ENCODE results near the gene RPL11. TPM values are rescaled to one million over a fixed set of nuclear protein-coding genes. Genes with fewer than 3 reads are reported as not detected.
A peak's percentile ranks its signal among the peaks of the same experiment; 100 is the strongest.
"Not testable (repeated sequence)": the region's sequence is repeated elsewhere in the genome, so short reads cannot be mapped to it uniquely, and the experiment has no call there.

RPL11 gene
- polyA plus RNA-seq, 4 donors: 2,223 to 2,601 (median 2,402) TPM

DNA sequence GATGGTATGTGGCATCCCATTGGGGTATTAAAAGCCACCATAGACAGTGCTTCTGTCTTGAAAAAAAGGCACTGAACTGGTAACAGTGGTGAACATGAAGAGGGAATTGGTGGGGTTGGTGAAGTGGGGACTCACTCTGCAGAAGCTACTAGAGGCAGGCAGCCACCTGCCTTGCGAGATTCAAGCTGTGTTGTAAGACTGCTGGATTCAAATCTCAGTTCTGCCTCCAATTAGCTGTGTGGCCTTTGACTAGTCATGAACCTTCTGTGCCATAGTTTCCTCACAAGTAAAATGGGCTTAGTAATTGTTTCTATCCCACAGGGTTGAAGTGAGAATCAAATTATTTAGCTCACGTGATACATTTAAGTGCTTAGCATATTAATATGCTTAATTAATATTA is 35.1 kb downstream of the RPL11 start:
- DNase-seq (ENCODE audit: low read depth in 4 of 4, low spot score in 3 of 4): no peak

DNA sequence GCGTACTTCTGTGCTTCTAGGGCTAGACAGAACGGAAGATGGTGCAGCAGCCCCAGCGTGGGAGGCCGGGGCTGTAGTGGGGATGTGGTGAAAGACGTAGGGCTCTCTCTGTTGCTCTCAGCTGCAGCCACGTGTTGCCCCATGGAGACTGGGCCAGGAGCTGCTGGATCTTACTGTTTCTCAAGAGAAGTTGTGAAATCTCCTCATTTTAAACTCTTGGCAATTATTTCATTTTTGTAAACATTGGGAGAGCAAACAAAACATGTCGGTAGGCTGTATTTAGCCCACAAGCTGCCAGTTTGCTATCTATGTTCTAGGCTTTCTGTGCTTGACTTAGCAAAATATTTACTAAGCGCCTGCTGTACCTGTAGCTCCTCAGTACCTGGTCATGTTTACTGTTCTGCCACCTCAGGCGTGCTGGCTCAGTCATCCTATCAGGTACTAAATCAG is 35.8 kb downstream of the RPL11 start:
- no peak for DNase-seq (ENCODE audit: low read depth in 4 of 4, low spot score in 3 of 4)

DNA sequence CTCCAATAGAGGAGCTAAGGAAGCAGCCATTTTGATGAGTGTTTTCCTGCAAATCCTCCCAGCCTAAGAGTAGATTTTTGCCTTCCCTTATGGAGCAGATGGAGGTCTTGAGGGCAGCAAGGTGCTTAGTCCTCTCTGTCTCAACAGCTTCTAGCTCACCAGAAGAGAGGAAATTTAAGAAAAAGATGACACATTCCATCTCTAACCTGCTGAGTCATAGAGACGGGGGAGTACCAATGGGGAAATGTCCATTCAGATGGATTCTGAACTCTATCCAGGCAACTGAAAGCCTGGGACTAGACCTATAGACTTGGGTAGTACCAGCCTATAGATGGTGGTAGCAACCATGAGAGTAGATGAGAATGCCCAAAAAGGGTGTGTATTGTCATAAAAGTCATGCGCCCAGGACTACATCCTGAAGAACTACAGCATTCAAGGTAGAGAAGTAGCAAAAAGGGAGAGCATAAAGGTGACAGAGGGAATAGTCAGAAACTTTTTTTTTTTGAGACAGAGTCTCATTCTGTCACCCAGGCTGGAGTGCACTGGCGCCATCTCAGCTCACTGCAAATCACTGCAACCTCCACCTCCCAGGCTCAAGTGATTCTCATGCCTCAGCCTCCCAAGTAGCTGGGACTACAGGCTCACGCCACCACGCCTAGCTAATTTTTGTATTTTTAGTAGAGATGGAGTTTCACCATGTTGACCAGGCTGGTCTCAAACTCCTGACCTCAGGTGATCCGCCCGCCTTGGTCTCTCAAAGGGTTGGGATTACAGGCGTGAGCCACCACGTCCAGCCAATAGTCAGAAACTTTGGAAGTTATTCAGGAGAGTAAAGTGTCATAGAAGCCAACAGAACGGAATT is 41.0 kb downstream of the RPL11 start:
- DNase-seq (ENCODE audit: low read depth in 4 of 4, low spot score in 3 of 4): no peak

DNA sequence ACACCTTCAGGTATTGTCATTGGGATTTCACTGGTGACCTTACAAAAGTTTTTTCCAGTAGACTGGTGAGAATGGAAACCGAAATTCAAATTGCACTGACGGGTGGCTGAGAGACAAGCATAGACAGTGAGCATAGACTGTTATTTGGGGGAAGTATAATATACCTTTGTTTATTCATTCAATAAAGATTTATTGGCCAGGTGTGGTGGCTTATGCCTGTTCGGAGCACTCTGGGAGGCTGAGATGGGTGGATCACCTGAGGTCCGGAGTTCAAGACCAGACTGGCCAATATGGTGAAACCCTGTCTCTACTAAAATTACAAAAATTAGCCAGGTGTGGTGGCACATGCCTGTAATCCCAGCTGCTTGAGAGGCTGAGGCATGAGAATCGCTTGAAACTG is 41.7 kb downstream of the RPL11 start:
- DNase-seq (ENCODE audit: low read depth in 4 of 4, low spot score in 3 of 4): not testable (repeated sequence)

DNA sequence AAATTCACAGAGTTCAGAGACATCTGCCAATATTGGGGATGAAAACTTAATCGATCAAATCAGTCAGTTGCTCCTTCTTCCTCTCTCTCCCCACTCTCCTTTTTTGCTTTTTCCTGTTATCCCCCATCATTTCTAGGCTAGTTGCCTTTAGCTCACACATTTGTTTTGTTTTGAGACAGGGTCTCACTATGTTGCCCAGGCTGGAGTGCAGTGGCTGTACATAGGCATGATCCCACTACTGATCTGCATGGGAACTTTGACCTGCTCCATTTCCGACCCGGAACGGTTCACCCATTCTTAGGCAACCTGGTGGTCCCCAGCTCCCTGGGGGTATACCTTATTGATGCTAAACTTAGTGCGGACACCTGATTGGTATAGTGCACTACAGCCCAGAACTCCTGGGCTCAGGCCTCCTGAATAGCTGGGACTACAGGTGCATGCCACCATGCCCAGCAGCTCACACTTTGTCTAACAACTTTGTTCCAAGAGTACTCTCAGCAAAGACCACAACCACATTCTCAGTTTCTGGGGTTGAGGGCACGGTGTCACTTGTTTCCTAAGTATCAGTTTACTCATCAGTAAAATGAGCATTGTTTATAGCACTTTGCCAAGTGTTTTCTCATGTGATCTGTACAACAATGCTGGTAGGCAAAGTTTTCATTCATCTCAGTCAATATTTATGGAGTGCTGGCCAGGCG is 45.0 kb downstream of the RPL11 start:
- no peak for DNase-seq (ENCODE audit: low read depth in 4 of 4, low spot score in 3 of 4)

DNA sequence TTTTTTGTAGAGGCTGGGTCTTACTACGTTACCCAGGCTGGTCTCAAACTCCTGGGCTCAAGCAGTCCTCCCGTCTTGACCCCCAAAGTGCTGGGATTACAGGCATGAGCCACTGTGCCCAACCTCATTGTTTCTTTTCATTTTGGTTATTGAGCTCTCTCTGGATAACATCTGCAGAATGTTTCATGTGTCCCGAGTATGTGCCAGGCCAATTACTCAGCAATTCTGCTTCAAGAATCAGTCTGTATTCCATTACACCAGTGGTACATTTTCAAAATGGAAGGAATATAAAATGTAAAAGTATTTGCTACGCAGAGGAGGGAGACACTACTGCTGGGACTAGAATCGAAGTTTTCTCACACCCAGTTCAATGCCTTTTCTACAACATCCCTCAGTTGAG is 50.0 kb downstream of the RPL11 start:
- no peak for DNase-seq (ENCODE audit: low read depth in 4 of 4, low spot score in 3 of 4)

DNA sequence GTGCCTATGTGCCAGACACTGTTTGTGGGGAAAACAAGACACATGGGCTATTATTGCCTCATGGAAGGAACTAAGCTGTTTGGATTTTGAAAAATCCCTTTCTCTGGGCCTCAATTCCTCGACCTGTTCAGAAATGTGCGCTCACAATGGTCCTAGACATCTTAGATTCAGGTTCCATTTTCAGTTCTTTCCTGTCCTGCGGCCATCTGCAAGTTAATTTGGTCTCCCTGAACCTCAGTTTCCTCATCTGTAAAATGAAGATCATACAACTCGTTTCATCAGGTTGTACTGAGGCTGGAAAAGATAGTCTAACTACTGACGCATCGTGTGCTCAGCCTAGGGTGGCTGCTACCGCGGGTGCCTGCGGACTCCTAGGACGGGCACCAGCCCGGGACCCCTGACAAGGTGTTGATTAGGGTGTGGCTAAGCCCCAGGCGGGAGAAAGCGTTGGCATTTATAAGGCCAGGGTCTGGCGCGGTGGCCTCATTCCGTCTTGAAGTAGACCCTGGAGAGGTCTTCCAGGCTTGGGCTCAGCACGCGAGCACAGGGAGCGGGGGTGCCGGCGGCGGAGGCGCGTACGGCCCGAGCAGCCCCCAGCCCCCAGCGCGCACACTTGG is 51.2 kb downstream of the RPL11 start:
- DNase-seq (ENCODE audit: low read depth in 4 of 4, low spot score in 3 of 4): no peak

DNA sequence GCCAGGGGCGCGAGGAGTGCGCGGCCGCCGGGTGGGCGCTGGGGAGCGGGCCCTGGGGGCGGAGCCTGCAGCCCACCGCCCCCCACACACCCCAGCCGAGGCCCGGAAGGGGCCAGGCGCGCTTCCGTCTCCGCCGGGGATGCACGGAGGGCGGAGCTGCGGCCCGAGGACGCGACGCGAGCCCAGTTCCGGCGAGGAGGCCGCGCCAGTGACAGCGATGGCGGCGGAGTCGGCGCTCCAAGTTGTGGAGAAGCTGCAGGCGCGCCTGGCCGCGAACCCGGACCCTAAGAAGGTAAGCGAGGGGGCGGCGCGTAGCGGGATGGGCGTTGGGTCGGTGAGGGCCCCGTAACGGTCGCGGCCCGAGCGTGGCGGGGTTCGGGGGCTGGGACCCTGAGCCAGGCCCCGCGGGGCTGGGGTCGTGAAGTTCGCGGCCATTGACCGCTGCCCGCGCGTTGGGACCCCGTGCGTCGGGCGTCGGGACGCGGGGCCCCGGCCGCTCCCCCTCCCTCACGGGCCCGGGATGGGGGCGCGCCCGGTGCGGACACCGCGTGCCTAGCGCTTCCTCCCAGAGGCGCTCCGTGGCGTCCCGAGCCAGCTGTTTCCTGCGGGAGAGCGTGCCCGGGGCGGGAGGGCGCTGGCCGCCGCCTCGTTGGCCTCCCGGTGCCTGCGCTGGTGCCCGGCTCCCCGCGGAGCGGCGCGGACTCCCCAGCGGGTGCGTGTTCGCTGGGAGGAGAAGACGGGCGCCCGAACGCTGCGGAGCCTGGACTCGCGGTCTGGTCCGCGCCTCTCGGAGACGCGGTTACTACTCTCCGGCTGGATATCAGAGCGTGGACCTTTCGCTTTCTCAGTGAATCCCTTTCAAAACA is 51.9 kb downstream of the RPL11 start, which contains the start of gene ELOA:
ELOA (plus strand) TSS at position 185 of the 866 bp plus-strand sequence; CDS start at position 218, 33 bp downstream.
- peak; percentile 38 to 70 (median 66) for DNase-seq (ENCODE audit: low read depth in 4 of 4, low spot score in 3 of 4)

DNA sequence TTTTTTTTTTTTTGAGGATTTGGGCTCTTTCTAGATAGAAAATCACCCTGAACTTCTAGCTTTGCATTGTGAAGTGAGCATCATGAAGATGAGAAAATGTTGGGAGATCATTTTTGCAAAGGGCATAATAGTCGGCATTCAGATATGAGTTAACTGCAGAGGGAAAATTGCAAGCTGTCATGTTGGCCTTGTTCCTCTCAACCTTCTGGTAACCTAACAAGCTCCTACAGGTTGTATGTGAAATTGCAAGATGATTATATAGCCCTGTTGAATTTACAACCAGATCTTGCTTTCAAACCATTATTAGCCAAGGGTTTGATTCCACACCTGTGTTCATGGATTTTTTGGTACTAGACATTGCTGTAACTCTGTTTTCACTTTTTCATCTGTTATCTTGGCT is 53.9 kb downstream of the RPL11 start:
- DNase-seq (ENCODE audit: low read depth in 4 of 4, low spot score in 3 of 4): no peak

Other genes with a start within 250 kb of the RPL11 start
- gene ASAP3, start 207.6 kb upstream of the RPL11 start, polyA plus RNA-seq (ENCODE audit: insufficient read length in 4 of 4): 10 to 100 TPM; 34.7 to 76.2 (median 39.9) TPM
- gene E2F2, start 160.6 kb upstream of the RPL11 start, polyA plus RNA-seq (ENCODE audit: insufficient read length in 4 of 4): 1 to 10 TPM; 4.3 to 5.6 (median 4.9) TPM
- gene ID3, start 132.3 kb upstream of the RPL11 start, polyA plus RNA-seq (ENCODE audit: insufficient read length in 4 of 4): 100 to 1,000 TPM; 178 to 393 (median 283) TPM
- gene ELOA, start 51.7 kb downstream of the RPL11 start, polyA plus RNA-seq (ENCODE audit: insufficient read length in 4 of 4): 10 to 100 TPM; 31.5 to 35.9 (median 35.6) TPM
- gene PITHD1, start 86.6 kb downstream of the RPL11 start, polyA plus RNA-seq (ENCODE audit: insufficient read length in 4 of 4): 10 to 100 TPM; 57.6 to 66.9 (median 62.5) TPM
- 10 to 100 TPM; 35.0 to 79.7 (median 63.3) TPM for gene LYPLA2, start 99.3 kb downstream of the RPL11 start, polyA plus RNA-seq (ENCODE audit: insufficient read length in 4 of 4)
- 10 to 100 TPM in 3 of 4 donors, 1 to 10 TPM in 1; 7.8 to 41.0 (median 28.3) TPM for gene GALE, start 108.9 kb downstream of the RPL11 start, polyA plus RNA-seq (ENCODE audit: insufficient read length in 4 of 4)
- gene HMGCL, start 133.6 kb downstream of the RPL11 start, polyA plus RNA-seq (ENCODE audit: insufficient read length in 4 of 4): 10 to 100 TPM; 21.2 to 77.3 (median 64.7) TPM
- 10 to 100 TPM; 43.1 to 49.0 (median 47.4) TPM for gene FUCA1, start 176.5 kb downstream of the RPL11 start, polyA plus RNA-seq (ENCODE audit: insufficient read length in 4 of 4)
- under 1 TPM; 0.06 to 0.11 (median 0.07) TPM for gene CNR2, start 221.6 kb downstream of the RPL11 start, polyA plus RNA-seq (ENCODE audit: insufficient read length in 4 of 4)